AG10803 (cell line): Measurements from ENCODE around the gene GCAT.
A peak's percentile ranks its signal among the peaks of the same experiment; 100 is the strongest.

ENCODE experiments used
- DNase-seq: peaks from one replicate; pipeline ENCODE4 v3.0.0; 2010; ENCODE audit warnings: low read depth
- H3K4me3 ChIP-seq: 2 replicates; pipeline ENCODE4 v1.5.1; 2011; ENCODE audit warnings: mild to moderate bottlenecking, low read length, control low read depth
- CTCF ChIP-seq: conservative IDR thresholded peaks from 2 replicates; pipeline ENCODE4 v1.5.1; 2011; ENCODE audit warnings: mild to moderate bottlenecking, low read length, control low read depth, inconsistent platforms

The GCAT gene

DNA sequence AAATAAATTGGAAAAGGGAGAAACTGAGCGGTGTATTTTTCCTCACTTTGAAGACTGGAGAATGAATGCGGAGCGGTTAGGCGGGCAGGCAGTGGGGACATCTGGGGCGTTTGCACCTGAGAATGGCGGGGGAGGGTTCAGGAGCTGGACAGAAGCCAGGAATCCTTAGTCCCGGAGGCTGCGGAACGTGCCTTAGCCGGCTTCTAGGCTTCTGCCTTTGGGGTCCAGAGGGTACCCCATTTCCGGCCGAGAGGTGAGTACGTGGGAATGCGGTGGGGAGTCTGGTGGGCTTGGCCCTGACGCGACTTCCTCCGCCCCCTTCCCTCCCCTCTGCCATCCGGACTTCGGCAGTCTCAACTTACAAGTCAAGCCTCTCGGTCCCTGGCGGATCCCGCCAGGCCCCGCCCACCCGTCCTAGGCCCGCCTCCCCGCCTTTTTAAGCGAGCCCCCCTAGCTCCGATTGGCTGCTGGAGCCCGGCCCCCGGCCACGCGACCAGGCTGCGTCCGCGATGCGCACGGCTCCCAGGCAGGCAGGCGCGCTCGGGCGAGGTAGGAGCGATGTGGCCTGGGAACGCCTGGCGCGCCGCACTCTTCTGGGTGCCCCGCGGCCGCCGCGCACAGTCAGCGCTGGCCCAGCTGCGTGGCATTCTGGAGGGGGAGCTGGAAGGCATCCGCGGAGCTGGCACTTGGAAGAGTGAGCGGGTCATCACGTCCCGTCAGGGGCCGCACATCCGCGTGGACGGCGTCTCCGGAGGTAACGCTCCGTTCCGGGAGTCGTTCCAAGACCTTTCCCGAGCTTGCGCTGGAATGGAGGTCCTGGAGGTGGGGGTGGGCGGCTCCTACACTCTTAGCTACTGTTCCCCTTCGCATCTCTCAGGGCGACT is at the start of gene GCAT:
GCAT (plus strand) TSS at position 525 of the 884 bp plus-strand sequence; CDS start at position 559, 34 bp downstream.
- peak; percentile 95 for DNase-seq

GRCh38 chr22:37758694-37759093 is 49.0 kb upstream of the GCAT start:
- no peak overlapping the region for H3K4me3 ChIP-seq
- TF ChIP-seq CTCF: no peak
- DNase-seq: no peak

More for the DNA sequence above, at the start of gene GCAT:
- no peak for TF ChIP-seq CTCF
- H3K4me3 ChIP-seq: peak within 1 kb of the TSS; percentile 81

- no peak for TF ChIP-seq CTCF
- no peak overlapping the region for H3K4me3 ChIP-seq
- DNase-seq: no peak
These were observed 48.5 kb upstream of the GCAT start for GRCh38 chr22:37759281-37759680.

GRCh38 chr22:37760152-37760551 is 47.6 kb upstream of the GCAT start:
- no peak for TF ChIP-seq CTCF
- H3K4me3 ChIP-seq: no peak overlapping the region
- no peak for DNase-seq

DNA sequence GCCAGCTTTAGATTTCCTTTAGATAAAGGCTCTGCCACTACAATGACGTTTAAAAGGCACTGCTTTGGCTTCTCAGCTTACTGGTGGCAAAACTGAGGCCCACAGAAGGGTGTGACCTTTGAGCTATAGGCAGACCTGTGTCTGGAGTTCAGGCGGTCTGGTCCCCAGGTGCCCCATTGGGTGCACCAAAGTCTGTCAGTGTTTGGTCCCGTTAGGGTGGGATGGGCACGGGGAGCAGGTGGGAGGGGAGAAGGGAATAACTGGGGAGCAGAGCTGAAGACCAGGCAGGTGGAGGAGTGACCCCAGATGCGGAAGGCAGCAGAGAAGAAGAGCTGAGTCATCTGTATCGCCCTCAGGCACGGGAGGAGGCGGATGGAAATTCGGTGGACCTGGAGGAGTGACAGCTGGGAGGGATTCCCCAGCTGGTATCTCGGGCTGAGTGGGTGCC is 45.3 kb upstream of the GCAT start:
- no peak for DNase-seq
- TF ChIP-seq CTCF: no peak
- H3K4me3 ChIP-seq: no peak overlapping the region

DNA sequence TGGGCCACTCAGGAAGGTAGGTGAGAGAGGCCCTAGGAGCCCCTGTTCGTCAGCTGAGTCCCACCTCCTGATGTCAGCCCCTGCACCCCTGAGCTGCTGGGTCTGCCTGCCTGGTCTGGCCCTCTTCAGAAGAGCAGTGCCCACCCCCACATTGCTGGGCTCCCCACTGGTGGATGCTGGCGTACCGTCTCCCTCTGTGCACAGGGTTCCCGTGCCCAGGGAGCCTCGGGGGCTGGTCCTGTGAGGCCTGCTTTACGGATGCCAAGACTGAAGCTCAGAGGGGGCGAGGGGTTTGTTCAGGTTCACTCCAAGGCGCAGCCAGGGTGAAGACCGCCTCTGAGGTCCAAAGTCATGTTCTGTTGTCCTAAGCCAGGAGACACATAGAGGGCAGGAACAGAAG is 44.7 kb upstream of the GCAT start:
- no peak overlapping the region for H3K4me3 ChIP-seq
- no peak for TF ChIP-seq CTCF
- DNase-seq: no peak

- no peak for TF ChIP-seq CTCF
- no peak overlapping the region for H3K4me3 ChIP-seq
- no peak for DNase-seq
These were observed 44.1 kb upstream of the GCAT start for GRCh38 chr22:37763652-37764051.
